ENCODE data around the gene IL12RB2.

The IL12RB2 gene

DNA sequence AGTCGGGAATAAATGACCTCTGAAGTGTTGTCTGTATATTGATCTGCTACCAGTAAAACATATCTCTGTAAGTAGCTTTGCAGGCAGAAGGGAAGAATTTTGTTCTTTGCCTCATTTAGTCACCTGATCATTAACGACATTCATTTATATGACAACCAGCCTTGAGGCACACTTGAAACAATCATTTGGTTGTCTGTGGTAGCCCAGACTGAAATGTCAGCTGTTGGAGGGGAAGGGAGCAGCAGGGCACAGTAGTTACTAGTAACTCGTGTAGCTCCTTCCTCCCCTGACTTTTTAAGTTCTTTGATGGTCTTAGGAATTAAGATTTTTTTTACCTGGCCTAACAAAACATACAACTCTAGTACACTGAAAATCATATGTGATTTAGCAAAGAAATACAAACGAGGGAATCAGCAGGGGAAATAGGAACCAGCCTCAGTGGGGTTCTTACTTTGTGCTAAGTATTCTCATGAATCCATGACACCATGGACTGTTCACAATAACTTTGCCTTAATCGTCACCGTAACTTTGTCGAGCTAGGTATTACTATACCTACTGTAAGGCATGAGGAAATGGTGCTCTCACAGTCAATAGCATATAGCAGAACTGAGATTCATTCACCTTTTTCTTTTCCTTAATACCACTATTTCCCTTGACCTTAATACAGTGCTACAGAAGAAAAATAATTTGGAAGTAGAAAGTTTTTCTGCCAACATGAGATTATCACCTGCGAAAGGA lies 6.4 kb downstream of the IL12RB2 start:
- no peak for FAIRE-seq

DNA sequence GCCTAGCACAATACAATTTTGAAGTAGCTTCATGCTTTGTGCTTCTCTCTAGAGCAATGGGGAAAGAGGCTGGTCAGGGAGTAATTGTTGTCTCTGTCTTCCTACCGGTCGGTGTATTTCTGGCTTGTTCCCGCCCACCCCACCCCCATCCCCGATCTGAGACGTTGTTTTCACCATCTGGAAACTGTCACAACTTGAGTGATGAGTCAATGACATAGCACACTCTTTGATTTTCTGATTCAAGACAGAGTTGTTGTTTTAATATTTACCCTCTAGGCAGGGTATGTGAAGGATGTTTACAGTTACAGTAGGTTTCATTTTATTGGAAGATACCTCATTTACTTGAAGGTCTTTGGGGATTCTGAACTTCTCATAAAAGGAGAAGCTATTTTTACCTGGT lies 7.0 kb downstream of the IL12RB2 start:
- no peak for FAIRE-seq

DNA sequence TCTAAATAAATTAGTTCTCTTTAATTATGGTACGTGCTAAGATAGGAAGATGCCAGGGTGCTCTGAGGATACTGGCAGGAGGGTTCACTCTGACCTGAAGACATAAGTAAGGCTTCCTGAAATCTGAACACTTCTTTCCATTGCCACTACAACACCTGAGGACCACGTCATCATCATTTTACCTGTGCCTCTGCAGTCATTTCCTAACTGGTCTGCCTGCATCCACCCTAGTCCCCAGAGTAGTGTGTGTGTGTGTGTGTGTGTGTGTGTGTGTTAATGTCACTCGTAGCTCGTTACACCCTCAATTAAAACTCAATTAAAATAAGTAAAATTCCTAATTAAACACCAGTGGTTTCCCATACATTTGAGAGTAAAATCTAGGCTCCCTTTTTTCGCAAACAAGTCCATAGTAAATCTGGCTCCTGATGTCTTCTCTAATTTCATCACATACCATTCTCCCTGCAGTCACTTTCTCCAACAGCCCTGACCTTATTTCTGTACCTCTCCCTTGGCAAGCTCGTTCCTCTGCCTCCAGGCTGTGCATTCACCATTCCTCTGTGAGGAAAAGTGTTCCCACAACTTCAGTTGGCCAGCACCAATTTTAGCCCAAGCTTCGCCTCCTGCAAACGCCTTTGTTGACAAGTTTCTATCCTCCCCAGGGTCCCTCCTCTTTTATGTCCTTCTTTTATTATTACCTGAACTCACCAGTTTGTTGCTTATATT lies 8.7 kb downstream of the IL12RB2 start:
- no peak for FAIRE-seq

DNA sequence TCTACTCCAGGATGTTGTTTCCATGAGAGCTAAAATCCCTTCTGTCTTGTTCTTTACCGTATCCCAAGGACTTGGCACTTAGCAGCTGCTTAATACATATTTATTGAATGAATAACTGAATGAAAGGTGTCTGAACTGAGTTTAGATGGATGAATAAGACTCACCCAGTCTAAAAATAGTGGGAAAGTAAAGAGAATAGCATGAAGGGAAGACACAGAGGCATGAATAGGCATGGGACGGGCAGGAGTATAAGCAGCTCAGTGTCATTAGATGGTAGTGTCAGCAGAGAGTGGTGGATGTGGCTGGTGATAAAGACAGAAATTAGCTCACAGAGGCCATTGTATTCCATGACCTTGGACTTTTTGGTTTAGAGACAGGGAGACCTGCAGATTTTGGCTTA lies 9.2 kb downstream of the IL12RB2 start:
- FAIRE-seq, result no peak

DNA sequence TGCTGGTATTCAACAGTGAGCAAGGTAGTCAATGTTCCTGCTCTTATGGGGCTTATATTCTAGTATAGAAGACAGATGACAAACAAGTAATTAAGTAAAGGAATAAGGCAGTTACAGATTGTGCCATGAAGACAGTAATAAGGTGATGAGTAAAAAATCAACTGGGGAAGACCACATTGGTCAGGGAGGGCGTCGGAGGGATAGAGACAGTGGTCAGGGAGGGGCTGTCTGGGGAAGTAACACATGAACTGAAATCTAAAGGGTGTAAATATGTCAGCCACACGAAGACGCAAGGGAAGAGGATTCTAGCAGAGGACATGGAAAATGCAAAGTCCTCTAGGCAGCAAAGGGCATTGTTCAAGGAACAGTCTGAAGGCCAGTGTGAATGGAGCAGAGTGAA lies 10.1 kb downstream of the IL12RB2 start:
- no peak for FAIRE-seq

DNA sequence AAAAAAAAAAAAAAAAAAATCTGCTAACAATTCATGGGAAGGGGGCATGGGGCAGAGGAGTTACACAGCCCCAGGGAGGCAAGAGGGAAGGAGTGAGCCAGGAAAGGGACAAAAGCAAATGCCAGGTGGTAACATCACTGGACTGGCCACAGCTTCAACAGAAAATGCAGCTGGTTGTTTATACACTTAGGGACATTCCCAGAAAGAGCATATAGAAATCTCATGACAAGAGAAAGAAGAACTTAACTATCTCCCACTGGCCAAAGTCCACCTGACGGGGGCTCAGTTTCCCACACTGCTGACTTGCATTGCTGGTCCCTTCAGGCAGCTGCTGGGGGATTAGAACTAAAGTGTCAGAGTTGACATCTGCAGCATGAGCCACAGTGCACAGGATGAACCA lies 14.8 kb downstream of the IL12RB2 start:
- no peak for FAIRE-seq

DNA sequence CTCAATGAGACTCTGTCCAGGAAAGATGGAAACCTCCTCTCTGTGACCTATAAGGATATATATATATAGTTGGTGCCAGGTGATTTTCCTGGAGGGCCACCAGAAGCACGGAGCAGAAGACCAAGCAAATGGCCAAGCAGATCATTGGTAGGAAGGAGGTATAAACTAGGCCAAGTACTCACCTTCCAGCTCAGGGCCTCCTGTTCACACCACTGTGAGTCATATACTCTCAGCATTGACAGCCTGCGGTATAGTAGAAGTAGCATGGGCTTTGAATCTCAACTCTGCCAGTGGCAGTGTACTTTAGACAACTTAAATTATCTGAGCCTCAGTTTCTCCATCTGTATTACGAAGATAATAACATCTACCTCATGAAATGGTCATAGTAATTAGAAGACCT lies 15.4 kb downstream of the IL12RB2 start:
- no peak for FAIRE-seq

DNA sequence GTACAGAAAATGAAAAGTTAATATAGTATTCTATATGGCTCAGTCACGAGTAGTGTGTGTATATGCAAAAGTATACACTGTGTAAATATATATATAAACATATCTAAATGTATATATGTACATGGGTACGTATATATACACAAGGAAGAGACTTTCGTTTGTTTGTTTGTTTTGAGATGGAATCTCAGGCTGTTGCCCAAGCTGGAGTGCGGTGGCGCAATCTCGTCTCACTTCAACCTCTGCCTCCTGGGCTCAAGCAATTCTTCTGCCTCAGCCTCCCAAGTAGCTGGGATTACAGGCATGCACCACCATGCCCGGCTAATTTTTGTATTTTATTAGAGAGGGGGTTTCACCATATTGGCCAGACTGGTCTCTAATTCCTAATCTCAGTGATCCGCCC lies 16.4 kb downstream of the IL12RB2 start:
- no peak for FAIRE-seq

DNA sequence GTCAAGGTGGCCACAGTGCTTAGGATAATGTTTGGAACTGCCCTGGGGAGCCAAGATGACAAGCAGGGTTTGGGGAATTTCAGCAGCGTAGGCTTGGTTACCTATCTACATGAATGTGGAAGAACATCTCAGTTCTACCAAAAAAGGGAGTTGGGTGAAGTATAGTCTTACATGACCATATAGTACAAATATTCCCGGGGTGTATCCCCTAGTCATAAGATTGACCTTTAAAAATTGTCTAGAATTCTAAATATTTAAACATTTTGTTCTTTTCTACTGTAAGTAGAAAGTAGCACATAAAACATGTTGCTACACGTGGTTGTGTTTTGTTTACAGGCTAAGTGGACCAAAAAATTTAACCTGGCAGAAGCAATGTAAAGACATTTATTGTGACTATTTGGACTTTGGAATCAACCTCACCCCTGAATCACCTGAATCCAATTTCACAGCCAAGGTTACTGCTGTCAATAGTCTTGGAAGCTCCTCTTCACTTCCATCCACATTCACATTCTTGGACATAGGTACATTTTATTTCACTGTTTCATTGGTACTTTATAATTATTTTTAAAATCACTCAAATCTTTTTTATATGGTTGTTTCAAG lies 20.3 kb downstream of the IL12RB2 start:
- FAIRE-seq, result no peak

DNA sequence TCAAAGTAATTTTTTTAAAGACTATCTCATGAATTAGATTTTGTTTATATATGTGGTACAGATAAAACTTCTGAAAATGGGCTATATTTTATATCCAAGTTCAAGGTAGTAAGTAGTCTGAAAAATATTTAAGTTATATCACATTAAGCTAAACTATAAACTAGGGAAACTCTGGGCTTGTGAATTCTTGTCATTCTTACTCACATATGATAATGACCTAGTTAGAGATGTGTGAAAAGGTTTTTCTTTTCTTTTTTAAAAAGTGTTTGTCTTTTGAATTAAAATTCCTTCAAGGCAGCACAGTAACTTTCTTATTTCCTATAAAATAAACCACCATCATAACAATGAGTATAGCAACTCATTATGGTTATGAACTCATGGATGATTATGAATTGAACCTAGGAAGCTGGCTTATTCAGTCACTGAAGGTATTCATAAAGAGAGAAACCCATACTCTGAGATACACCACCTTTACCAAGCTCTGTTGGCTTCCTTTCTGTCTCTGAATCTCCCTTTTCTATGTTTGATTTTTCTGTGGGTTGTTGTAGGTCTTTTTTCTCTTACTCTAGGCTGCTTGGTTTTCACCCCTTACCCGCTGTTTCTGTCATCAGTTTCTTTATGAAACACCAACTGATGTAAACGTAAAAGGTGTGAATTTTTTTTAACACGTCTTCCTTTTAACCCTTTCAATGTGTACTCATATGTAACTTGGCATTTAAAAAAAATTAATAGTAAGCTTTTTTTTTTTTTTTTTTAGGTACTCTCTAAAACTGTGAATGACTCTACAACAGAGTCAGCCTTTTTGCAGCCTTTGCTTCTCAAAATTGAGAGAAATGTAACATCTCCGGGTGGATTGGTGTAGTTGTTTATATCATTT lies 25.2 kb downstream of the IL12RB2 start:
- FAIRE-seq, result no peak

DNA sequence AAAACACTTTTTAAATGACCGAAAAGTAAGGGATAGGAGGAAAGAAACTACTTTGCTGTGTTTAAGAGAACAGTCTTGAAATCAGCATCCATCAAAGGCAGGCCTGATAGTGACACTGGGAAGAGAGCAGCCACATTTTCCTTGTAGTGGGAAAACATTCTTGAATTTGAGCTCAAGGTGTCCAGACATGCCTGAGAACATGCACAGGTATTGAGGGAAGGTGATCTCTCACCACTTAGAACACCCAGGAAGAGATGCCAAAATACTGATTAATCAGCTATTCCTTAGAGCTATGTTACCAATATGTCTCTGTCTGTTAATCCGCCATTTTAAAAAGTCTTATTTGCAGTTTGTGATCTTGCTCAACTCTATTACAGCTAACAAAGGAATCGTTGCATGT lies 25.9 kb downstream of the IL12RB2 start:
- no peak for FAIRE-seq

DNA sequence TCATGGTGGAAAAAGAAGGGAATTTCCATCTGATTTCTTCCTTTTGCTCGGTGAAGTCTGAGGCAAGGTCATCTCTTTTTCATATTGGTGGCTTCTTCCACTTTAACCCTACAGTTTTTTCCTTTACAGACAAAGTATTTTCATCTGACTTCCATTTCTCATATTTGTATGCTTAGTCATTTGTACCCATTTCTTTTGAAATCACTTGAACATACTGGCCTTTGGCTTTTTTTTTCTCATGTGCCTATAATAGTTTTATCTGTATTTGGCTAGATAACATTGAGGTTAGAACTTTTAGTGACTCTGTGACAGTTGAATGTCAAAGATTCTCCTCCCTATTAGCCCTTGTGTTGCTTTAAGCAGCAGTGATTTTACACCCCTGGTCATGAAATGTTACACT lies 27.7 kb downstream of the IL12RB2 start:
- no peak for FAIRE-seq

DNA sequence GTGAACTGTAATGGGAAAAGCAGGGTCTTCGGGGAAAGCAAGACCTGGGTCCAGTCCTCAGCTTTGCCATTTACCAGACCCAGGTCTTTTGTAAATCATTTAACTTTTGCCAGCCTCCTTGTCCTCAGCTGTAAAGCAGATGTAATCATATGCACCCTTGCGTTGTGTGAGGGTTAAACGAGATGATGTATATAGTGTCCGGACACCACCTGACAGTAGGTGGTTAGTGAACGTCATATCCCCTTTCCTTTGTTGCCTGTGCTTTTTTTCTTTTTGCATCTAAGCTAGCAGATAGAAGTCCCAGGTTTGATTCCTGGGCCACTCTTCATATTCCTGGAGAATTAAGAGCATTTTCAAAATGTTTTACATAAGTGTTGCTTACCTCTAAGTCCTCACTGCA lies 28.5 kb downstream of the IL12RB2 start:
- FAIRE-seq, result no peak

DNA sequence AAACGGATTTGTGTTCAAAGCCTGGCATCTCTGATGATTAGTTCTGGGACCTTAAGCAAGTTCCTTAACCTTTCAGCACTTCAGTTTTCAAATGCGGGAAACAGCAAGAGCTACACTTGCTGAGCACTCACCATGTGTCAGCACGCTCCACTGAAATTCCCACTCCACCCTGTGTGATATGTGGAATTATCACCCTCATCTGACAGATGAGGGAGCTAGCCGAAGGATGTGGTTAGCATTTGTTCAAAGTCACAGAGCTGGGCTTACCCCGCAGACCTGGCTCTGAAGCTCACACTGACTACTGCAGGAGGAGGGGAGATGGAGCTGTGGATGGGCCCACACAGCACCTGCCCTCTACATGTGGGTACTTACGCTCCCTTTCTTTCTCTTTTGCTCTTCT lies 29.1 kb downstream of the IL12RB2 start:
- no peak for FAIRE-seq

DNA sequence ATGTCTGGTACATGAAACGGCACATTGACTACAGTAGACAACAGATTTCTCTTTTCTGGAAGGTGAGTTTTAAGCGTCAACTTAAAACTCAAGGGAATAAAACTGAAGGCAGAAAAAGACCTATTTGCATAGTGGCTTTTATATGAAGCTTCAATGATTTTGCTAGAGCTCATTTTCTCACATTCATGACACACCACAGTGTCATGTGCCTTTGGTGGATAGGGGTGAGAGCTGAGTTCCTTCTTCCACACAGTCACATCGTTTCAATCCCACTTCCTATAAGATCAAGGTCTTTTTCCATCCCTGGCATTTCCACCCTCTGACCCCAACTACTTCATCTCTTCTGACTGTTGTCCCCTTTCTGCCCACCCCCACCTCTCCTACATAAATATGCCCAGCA lies 31.0 kb downstream of the IL12RB2 start:
- FAIRE-seq, result no peak

DNA sequence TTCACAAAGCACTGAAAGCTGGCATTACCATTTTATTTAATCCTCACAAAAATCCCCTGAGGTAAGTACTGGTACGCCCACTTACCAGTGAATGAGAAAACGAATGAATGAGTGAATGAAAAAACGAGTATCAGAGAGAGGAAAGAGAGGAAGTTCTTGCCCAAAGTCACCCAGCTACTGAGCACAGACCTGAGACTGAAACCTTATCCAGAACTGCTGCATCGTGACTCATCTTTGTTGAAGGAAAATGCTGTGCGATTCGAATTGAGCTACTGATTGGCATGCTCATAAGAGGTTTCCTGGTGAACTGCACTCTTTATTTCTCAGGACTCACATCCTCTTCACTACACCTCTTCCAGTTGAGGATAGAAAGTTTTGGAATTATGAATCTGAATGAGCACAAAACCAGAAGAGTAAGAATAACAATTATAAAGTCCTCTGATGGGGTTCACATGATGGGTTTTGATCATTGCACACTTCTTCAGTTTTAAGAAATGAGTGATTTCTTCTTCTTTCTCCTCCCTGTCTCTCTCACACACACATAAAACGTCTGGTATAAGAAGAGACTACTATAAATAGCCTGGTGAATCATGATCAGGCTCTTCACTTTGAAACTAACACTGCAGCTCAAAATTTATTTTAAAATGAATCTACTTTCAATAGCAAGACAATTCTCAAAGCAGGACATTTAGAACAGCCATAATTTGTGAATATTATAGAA lies 32.1 kb downstream of the IL12RB2 start:
- FAIRE-seq, result no peak

DNA sequence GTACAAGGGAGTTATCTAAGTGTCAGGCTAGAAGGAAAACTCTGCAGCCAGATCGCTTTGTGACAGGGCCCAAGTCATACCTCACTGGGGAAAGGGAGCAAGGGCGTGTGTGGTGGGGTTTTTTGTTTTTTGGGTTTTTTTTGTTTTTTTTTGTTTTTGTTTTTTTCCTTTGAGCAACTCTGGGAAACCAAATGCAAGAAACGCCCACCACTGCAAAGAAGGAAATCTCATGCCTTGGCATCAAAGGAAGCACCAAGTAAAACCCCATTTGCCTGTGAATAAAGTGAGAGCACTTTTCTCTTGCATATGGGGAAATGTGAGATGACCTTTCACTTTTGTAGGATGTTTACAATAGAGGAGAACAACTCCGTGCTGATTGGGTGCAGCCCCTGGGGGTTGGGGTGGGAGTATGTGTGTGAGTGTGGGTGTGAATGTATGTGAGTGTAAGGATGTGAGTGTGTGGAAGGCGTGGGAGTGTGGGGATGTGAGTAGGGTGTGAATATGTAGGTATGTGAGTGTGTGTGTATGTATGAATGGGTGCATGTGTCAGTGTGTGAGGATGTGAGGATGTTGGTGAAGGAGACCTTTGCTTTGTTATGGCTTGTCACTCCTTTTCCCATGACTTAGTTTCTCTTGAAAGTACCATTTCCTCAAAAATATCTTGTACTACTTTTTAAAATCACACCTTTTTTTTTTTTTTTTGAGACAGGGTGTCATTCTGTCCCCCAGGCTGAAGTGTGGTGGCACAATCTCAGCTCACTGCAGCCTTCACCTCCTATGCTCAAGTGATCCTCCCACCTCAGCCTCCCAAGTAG lies 34.6 kb downstream of the IL12RB2 start:
- FAIRE-seq, result no peak

DNA sequence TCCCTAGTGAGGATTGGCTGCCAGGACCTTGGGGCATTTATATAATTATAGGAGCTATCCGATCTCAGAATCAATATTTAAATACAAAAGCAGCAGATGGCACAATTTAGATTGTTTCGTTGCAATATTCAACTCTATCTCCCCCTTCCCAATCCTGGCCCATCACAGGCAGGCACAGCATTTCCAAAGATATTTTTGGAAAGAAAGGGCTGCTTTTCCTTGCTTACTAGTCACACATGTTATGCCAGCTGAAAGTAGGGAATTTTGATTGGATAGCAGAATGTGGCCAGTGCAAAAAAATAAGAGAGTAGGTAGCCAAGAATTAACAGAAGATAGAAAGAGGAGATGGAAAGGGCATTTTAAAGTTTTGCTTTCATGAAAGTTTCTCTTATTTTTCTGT lies 37.9 kb downstream of the IL12RB2 start:
- no peak for FAIRE-seq

DNA sequence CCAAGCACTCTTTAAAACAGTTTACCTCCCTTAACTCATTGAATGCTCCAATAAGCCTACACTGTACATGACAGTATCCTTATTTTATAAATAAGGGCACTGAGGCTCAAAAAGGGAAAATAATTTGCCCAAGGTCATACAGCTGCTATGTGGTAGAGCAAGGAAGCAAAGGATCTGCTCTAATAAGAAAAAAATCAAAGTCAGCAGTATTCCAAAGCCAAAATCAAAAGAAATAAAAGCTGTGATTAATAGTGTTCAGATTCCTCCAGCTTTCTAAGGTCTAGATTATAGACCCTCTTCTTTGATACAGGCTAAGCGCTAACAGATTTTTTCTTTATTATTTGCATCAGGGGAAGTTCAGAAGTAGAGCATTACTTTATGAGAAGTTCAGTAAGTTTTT lies 39.3 kb downstream of the IL12RB2 start:
- no peak for FAIRE-seq

DNA sequence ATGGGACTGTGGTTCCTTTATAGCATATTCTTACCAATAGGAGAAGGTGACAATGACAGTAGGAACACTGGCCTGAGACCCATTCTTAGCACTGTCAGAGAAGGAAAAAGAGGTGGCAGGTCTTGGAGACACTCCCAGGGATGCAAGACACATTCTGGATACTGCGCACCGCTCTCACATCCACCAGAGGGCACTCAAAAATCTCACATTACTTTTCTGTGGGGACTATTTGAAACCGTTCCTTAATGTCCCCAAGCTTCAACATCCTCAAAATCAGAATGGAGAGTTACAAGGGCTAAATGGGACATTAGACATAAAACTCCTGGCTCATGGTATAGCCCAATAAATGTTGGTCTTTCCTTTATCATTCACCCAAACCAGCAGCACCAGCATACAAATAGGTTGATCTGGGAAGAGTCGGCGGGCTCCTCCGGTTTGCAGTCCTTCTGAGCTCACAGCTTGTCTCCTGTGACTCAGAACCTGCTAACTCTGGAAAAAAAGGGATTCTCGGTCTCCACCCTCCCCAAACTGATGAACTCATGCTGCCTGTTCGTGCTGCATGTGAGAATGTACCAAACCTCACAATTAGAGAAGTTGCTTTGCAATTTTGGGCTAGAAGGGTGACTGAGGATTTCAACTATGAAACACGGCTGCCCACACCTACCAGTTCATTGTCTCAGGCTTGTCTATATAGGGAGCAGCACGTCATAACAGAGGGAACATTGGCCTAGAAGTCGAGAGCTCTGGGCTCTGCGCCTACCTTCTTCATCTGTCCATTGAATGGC lies 40.2 kb downstream of the IL12RB2 start:
- FAIRE-seq, result no peak

Measured in TTC549 (cell line).